Measurements from ENCODE around the gene CACTIN. TPM values are rescaled to one million over a fixed set of nuclear protein-coding genes. Genes with fewer than 3 reads are reported as not detected.

CACTIN gene
- total RNA-seq, 2 experiments from 2014 or later: 25.8 to 25.9 TPM

DNA sequence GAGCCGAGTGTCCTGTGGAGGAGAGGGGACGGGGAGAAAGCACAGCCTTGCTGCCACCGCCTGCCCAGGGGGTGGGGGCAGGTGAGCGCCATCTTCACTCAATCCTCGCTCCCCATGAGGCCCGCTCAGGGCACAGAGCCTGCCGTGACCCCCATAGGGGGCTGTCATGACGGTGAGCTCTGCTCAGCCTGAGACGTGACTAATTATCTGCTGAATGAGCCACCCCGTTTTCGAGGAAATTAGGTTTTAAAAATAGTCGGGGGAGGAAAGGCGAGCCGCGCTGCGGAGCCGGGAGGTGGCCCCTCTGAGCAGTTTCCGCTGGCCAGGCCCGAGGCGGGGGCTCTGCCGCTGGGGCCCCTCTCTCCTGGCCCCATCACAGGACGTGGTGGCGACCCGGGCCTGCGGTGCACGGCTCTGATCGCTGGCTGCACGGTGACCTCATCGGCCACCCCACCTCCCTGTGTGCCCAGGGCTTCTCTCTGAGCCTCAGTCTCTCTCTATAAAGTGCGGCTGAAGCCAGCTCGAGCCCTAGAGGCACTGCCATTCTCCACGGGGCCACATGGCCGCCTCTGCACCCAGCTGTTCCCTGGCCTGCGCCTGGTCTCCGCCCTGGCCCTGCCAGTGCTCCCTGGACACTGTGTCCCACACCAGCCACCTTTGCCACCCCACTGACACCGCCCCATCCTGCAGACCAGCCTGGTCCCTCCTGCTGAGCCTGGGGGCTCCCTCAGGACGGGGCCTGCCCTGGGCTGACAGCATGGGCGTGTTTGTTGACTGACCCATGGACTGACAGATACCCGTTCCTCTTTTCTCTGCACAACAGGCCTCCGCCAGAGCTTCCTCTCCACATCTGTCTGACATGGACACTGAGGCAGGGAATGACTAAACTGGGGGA is 45.3 kb upstream of the CACTIN start:
- ChIA-PET CTCF (no interaction called here), POLR2A (interaction anchor here (2.3 kb wide), 1 partner anchor 16 kb away, joined by 11 read pairs; no protein-coding TSS in a partner anchor)
- no peak for TF ChIP-seq CTCF (IDR thresholded peaks at IDR 0.05)
- H3K27me3 Mint-ChIP-seq: no peaks in the 10 kb centered on the region
- DNase-seq: peak in 2 of 14 experiments; percentile 17
- Histone ChIP-seq H3K36me3 (ENCODE audit: insufficient read depth, low read length) (no peaks in the 10 kb centered on the region), H3K27me3 (ENCODE audit: control insufficient read depth in 1 of 2, insufficient read depth in 2 of 2, low read length in 2 of 2) (no peaks in the 10 kb centered on the region), H3K9me3 (ENCODE audit: control insufficient read depth in 1 of 2, insufficient read depth in 1 of 2, low read length in 2 of 2) (no peaks in the 10 kb centered on the region), H3K27ac (ENCODE audit: low read depth in 1 of 2, low read length in 2 of 2) (no peak overlapping the region), H3K4me3 (ENCODE audit: low read length) (no peak overlapping the region), H3K4me1 (ENCODE audit: insufficient read depth, low read length) (peaks cover 20% of the 10 kb centered on the region)
- H3K9me3 Mint-ChIP-seq: no peaks in the 10 kb centered on the region
- intact Hi-C loops (cut with DNase I, micrococcal nuclease): no loop called here
- H3K27ac Mint-ChIP-seq: no peak overlapping the region
- H3K4me3 Mint-ChIP-seq: no peak overlapping the region
- no peaks in the 10 kb centered on the region for H3K36me3 Mint-ChIP-seq (ENCODE audit: low read depth)
- H3K4me1 Mint-ChIP-seq (ENCODE audit: low read depth): peaks cover 25% of the 10 kb centered on the region
- peak; percentile 43 for ATAC-seq (ENCODE audit: poor library complexity)

GRCh38 chr19:3670796-3671679 is 44.4 kb upstream of the CACTIN start:
- intact Hi-C loops (cut with DNase I, micrococcal nuclease): no loop called here
- POLR2A ChIA-PET: interaction anchor here (2.3 kb wide), 1 partner anchor 17 kb away, joined by 11 read pairs; no protein-coding TSS in a partner anchor
- no peak for TF ChIP-seq CTCF (IDR thresholded peaks at IDR 0.05)

DNA sequence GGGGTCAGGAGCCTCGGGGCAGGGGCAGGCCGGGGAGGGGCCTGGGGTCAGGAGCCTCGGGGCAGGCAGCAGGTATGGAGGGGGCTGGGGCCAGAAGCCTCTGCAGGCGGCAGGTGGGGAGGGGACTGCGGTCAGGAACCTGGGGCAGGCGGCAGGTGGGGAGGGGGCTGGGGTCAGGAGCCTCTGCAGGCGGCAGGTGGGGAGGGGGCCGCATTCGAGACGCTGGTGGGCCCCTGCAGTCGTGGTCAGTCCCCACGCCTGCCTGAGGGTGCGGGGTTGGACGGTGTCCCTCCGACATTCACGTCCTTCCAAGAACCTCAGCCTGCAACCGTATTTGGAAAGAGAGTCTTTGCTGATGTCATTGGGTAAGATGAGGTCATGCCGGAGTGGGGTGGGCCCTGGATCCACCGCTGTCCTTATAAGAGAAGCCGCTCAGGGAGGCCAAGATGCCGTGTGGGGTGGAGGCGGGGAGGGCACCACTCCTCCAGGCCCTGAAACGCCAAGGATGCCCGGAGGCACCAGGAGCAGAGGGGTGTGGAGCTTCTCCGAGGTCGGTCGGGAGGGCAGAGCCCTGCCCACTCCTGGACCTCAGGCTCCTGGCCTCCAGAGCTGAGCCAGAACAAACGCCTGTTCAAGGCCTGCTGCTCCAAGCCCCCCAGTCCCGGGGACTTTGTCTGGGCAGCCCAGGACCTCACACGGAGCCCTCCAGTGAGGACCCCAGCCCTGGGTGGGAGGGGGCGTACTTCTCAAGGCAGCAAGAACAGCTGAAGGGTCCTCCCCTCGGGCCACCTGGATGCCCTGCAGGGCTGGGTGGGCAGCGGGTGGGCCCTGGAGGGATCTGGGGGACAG is 43.6 kb upstream of the CACTIN start:
- H3K4me1 Mint-ChIP-seq (ENCODE audit: low read depth): peaks cover 22% of the 10 kb centered on the region
- no peak for DNase-seq
- no peak overlapping the region for H3K4me3 Mint-ChIP-seq
- H3K4me3 ChIP-seq (ENCODE audit: low read length): no peak overlapping the region
- ChIA-PET POLR2A (interaction anchor here (2.3 kb wide), 1 partner anchor 18 kb away, joined by 11 read pairs; no protein-coding TSS in a partner anchor), CTCF (no interaction called here)
- no peaks in the 10 kb centered on the region for H3K36me3 Mint-ChIP-seq (ENCODE audit: low read depth)
- H3K9me3 Mint-ChIP-seq: no peaks in the 10 kb centered on the region
- H3K27me3 Mint-ChIP-seq: no peaks in the 10 kb centered on the region
- no peak for TF ChIP-seq CTCF (IDR thresholded peaks at IDR 0.05)
- H3K9me3 ChIP-seq (ENCODE audit: control insufficient read depth in 1 of 2, insufficient read depth in 1 of 2, low read length in 2 of 2): no peaks in the 10 kb centered on the region
- peaks cover 28% of the 10 kb centered on the region for H3K4me1 ChIP-seq (ENCODE audit: insufficient read depth, low read length)
- intact Hi-C loops (cut with DNase I, micrococcal nuclease): loop anchor here (5.0 to 10.0 kb wide), 4 partner anchors 152 to 535 kb away; no protein-coding TSS in a partner anchor
- no peak overlapping the region for H3K27ac Mint-ChIP-seq
- no peaks in the 10 kb centered on the region for H3K27me3 ChIP-seq (ENCODE audit: control insufficient read depth in 1 of 2, insufficient read depth in 2 of 2, low read length in 2 of 2)
- no peaks in the 10 kb centered on the region for H3K36me3 ChIP-seq (ENCODE audit: insufficient read depth, low read length)
- no peak overlapping the region for H3K27ac ChIP-seq (ENCODE audit: low read depth in 1 of 2, low read length in 2 of 2)
- ATAC-seq (ENCODE audit: poor library complexity): no peak

More at GRCh38 chr19:3670796-3671679, 44.4 kb upstream of the CACTIN start:
- H3K9me3 Mint-ChIP-seq: no peaks in the 10 kb centered on the region
- no peak overlapping the region for H3K27ac Mint-ChIP-seq
- H3K27me3 Mint-ChIP-seq: no peaks in the 10 kb centered on the region
- peak overlapping the region; percentile 68 for H3K4me3 Mint-ChIP-seq
- DNase-seq (peak in 3 of 14 experiments; percentile 10 to 35 (median 16)), ATAC-seq (ENCODE audit: poor library complexity) (no peak)
- no peaks in the 10 kb centered on the region for H3K36me3 ChIP-seq (ENCODE audit: insufficient read depth, low read length)
- H3K27me3 ChIP-seq (ENCODE audit: control insufficient read depth in 1 of 2, insufficient read depth in 2 of 2, low read length in 2 of 2): no peaks in the 10 kb centered on the region
- no peaks in the 10 kb centered on the region for H3K9me3 ChIP-seq (ENCODE audit: control insufficient read depth in 1 of 2, insufficient read depth in 1 of 2, low read length in 2 of 2)
- CTCF ChIA-PET: no interaction called here
- no peaks in the 10 kb centered on the region for H3K36me3 Mint-ChIP-seq (ENCODE audit: low read depth)
- no peak overlapping the region for H3K27ac ChIP-seq (ENCODE audit: low read depth in 1 of 2, low read length in 2 of 2)
- peak overlapping the region; percentile 12 for H3K4me3 ChIP-seq (ENCODE audit: low read length)
- peaks cover 23% of the 10 kb centered on the region for H3K4me1 Mint-ChIP-seq (ENCODE audit: low read depth)
- H3K4me1 ChIP-seq (ENCODE audit: insufficient read depth, low read length): peaks cover 22% of the 10 kb centered on the region
